Measurements from ENCODE around the gene HABP2.

- TF ChIP-seq CTCF (IDR thresholded peaks at IDR 0.05 in 2 of 3, conservative IDR thresholded peaks at IDR 0.05 in 1 of 3; ENCODE audit: insufficient read depth in 2 of 3, low read depth in 1 of 3, low read length in 3 of 3) (no peak), NKRF (IDR thresholded peaks at IDR 0.05; ENCODE audit: borderline replicate concordance) (no peak), ZNF584 (CRISPR knock-in tag; IDR thresholded peaks at IDR 0.05; ENCODE audit: low read depth) (no peak), HCFC1 (IDR thresholded peaks at IDR 0.05; ENCODE audit: low read depth, low read length) (no peak), YY1 (IDR thresholded peaks at IDR 0.05; ENCODE audit: borderline replicate concordance in 1 of 3, control insufficient read depth in 1 of 3, extremely low read depth in 1 of 3, insufficient read depth in 3 of 3, insufficient read length in 1 of 3, insufficient replicate concordance in 2 of 3, low read depth in 1 of 3, low read length in 2 of 3) (no peak), POLR2A (conservative IDR thresholded peaks at IDR 0.05) (no peak)
Observed at GRCh38 chr10:113534423-113534822, 18.4 kb upstream of the HABP2 start.
